GM23248 (cell line): Measurements from ENCODE around the gene PLCB3.

Experiments
- EZH2 ChIP-seq: fragments of 200-600 bp; sonication (generic); IDR thresholded peaks from 2 replicates; pipeline ENCODE4 v1.6.1; 2018; ENCODE audit warnings: antibody characterized with exemption, mild to moderate bottlenecking; ENCODE audit not compliant: insufficient read depth, poor library complexity, severe bottlenecking
- EZH2phosphoT487 ChIP-seq: fragments of 200-600 bp; sonication (generic); IDR thresholded peaks from 2 replicates; pipeline ENCODE4 v1.6.1; 2018; ENCODE audit warnings: antibody characterized with exemption, moderate library complexity, mild to moderate bottlenecking, low read depth; ENCODE audit not compliant: insufficient read depth

DNA sequence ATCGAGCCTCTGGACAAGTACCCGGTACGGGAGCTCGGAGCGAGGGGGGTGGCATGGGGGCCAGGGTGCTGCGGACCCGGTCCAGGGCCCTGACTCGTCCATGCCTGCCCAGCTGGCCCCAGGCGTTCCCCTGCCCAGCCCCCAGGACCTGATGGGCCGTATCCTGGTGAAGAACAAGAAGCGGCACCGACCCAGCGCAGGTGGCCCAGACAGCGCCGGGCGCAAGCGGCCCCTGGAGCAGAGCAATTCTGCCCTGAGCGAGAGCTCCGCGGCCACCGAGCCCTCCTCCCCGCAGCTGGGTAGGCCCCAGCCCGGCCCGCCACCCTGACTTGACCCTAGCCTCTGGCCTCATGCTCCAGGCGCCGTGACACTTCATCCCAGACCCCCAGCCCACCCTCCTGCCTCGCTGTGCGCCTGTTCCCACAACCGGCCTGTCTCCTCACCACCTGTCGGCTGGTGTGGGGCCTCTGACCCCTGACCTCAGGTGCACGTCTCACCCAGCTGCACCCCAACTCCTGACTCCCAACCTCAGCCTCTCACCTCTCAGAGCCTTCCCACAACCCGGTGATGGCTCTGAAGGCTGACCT is 7.7 kb downstream of the PLCB3 start:
- TF ChIP-seq EZH2 (no peak), EZH2phosphoT487 (no peak)
